HG03175 (cell line): ENCODE data around the gene RAB42.

Experiments
- ATAC-seq: cut with Tn5 transposase; IDR thresholded peaks from one replicate; pipeline ENCODE4 v1.9.1; 2021; ENCODE audit warnings: mild to moderate bottlenecking, moderate library complexity; ENCODE audit not compliant: unreplicated experiment

The RAB42 gene

DNA sequence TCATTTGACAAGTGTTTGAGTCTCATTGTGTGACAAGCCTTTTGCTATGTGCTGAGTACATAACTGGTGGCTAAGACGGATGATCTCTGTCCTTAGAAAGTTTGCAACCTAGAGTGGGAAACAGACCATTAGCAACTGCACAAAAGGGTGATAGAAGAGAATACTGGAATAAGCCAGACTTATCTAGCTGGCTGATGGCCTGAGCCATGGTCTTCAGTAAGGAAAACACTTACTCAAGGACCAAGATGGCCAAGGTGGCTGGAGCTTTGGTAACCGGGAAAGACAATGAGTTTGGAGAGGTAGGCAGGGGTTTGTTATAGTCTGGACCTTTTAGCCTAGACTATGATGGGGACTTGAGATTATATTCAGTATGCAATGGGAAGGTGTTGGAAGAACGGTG, 52.4 kb downstream of the RAB42 start:
- ATAC-seq = no peak
